HUES48 (cell line): ENCODE measurements around the gene NUMBL.
A peak's percentile ranks its signal among the peaks of the same experiment; 100 is the strongest.

Experiments used
- H3K27ac ChIP-seq: one replicate; pipeline ENCODE4 v1.7.0; 2013; ENCODE audit warnings: low read depth, low read length, inconsistent platforms
- H3K27me3 ChIP-seq: 2 replicates; pipeline ENCODE4 v1.6.1; 2013; ENCODE audit warnings: mild to moderate bottlenecking, low read length; ENCODE audit not compliant: control insufficient read depth, insufficient read depth
- H3K36me3 ChIP-seq: 2 replicates; pipeline ENCODE4 v1.6.1; 2013; ENCODE audit warnings: low read length; ENCODE audit not compliant: control insufficient read depth, insufficient read depth
- H3K4me1 ChIP-seq: 2 replicates; pipeline ENCODE4 v1.6.1; 2013; ENCODE audit warnings: mild to moderate bottlenecking, low read length; ENCODE audit not compliant: control insufficient read depth, insufficient read depth
- H3K4me3 ChIP-seq: 2 replicates; pipeline ENCODE4 v1.5.1; 2013; ENCODE audit warnings: mild to moderate bottlenecking, low read depth, low read length
- H3K9ac ChIP-seq: 2 replicates; pipeline ENCODE4 v1.6.1; 2013; ENCODE audit warnings: mild to moderate bottlenecking, low read depth, low read length, moderate library complexity
- H3K9me3 ChIP-seq: 2 replicates; pipeline ENCODE4 v1.6.1; 2013; ENCODE audit warnings: low read length; ENCODE audit not compliant: control insufficient read depth, insufficient read depth

The NUMBL gene

DNA sequence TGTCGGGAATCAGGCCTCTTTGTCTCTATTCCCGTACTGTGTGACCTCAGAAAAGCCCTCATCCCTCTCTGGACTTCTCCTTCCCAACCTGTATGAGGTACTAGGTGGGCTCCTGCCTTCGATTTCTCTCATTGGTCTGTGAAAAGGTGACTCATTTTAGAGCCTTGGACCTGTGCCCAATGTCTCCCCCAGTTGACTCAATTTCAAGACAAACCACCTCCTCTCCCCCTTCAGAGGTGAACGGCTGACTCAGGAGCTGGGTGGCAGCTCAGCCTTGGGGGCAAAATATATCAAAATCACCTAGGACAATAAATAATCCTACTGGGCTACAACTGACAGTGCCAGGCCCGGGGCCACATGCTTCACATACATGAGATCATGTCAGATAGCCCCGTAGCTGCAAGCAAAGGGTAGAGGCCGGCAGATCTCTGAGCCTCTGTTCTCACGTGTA, 25.6 kb upstream of the NUMBL start:
- H3K27ac ChIP-seq, result peak overlapping the region; percentile 93
- peak overlapping the region; percentile 96 for H3K4me3 ChIP-seq
- peaks cover 12% of the 10 kb centered on the region for H3K4me1 ChIP-seq

DNA sequence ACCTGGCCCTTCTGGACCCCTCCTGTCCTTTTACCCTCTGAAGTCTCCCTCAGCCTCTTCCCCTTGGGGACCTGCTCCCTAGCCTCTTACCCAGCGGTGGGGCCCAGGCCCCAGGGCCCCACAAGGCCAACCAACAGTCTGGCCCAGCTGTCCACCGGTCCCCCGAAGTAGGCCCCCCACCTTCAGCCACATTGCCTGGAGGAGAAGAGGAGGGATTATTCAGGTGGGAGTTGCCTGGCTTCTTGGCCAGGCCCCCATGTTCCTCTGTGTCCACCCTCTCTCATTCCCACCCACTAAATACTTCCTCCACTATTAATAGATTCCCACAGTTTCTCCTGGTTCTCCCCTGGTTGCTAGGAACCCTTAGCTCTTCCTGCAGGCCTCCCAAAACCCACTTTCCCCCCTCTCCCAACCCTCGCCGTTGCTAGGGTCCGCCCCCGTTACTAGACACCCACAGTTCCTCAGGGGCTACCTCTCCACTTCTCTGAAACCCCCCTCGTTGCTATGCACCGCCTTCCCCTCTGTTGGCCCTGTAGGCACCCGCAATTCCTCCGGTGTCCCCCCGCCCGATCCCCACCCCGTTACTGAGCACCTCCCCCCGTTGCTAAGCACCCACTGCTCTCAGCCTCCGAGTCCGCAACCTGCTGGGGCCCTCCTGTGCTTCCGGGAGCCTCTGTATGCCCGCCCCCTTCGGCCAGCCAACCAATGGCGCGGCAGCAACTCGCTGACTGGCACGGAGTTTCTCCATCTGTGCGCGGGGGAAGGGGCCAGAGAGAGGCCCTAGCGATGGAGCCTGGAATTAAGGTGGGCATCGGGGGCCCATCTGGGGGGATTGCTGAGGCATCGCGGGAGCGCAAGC, 24.2 kb upstream of the NUMBL start:
- Histone ChIP-seq H3K4me1 (peaks cover 12% of the 10 kb centered on the region), H3K27ac (peak overlapping the region; percentile 93), H3K9ac (peak overlapping the region; percentile 74), H3K9me3 (no peaks in the 10 kb centered on the region), H3K4me3 (peak overlapping the region; percentile 96), H3K27me3 (no peaks in the 10 kb centered on the region), H3K36me3 (peaks cover 24% of the 10 kb centered on the region)

More for the DNA sequence above, 25.6 kb upstream of the NUMBL start:
- Histone ChIP-seq H3K9ac (peak overlapping the region; percentile 74), H3K36me3 (peaks cover 19% of the 10 kb centered on the region), H3K9me3 (no peaks in the 10 kb centered on the region), H3K27me3 (no peaks in the 10 kb centered on the region)

DNA sequence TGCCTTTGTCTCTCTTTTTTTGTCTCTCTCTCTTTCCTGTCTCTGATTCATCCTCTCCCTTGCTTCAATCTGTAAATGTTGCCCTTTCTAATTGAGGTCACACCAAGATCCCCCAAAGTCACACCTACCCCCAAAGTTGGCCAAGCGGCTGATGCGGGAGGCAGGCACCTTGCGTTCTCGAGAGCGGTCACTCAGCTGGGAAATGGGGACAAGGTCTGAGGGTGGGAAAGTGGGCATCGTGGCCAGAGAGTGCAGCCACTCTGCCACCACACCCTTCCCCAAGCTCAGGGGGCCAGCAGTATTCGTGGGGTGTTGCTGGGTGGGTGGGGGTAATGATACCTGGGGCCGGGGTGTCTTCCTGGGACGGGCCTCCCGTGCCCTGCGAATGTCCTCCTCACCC, 23.5 kb upstream of the NUMBL start:
- H3K27me3 ChIP-seq, result no peaks in the 10 kb centered on the region
- H3K9me3 ChIP-seq, result no peaks in the 10 kb centered on the region
- H3K4me1 ChIP-seq, result peaks cover 10% of the 10 kb centered on the region
- H3K9ac ChIP-seq, result no peak overlapping the region
- H3K4me3 ChIP-seq, result peak overlapping the region; percentile 96; the same call in 1 of the 2 replicates
- peaks cover 31% of the 10 kb centered on the region for H3K36me3 ChIP-seq
- H3K27ac ChIP-seq, result no peak overlapping the region

DNA sequence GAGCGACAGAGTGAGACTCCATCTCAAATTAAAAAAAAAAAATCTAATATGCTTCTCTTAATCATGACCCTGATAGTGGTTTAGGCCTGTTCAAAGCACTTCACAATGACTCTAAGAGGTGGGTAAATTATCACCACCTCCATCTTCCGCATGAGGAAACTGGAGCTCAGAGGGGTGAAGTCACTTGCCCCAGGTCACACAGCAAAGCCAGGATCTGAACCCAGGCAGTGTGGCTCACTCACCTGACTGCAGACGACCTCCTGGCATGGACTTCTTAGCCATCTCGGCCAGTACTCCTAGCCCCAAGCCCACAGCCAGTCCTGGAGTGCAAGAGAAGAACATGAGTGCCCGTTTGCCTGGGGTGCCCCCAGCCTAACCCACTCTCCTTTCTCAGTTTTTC, 19.4 kb upstream of the NUMBL start:
- H3K4me3 ChIP-seq, result no peak overlapping the region
- H3K4me1 ChIP-seq, result no peaks in the 10 kb centered on the region
- no peaks in the 10 kb centered on the region for H3K9me3 ChIP-seq
- H3K9ac ChIP-seq, result no peak overlapping the region
- H3K27me3 ChIP-seq, result no peaks in the 10 kb centered on the region
- no peak overlapping the region for H3K27ac ChIP-seq
- H3K36me3 ChIP-seq, result peaks cover 62% of the 10 kb centered on the region

DNA sequence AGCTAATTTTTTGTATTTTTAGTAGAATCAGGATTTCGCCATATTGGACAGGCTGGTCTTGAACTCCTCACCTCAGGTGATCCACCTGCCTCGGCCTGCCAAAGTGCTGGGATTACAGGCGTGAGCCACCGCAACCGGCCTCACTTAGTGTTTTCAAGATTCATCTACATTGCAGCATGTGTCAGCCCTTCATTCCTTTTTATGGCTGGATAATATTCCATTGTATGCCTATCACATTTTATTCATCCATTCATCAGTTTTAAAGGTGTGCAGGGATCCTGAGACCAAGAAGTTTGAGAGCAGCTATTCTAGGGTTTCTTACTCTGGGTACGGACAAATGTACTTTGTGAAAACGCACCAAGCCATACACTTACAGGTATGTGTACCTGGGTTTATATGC, 17.2 kb upstream of the NUMBL start:
- no peaks in the 10 kb centered on the region; the same call in 1 of the 2 replicates for H3K4me1 ChIP-seq
- H3K36me3 ChIP-seq, result peaks cover 71% of the 10 kb centered on the region
- H3K9ac ChIP-seq, result no peak overlapping the region
- H3K27ac ChIP-seq, result no peak overlapping the region
- H3K9me3 ChIP-seq, result no peaks in the 10 kb centered on the region
- no peaks in the 10 kb centered on the region for H3K27me3 ChIP-seq
- no peak overlapping the region for H3K4me3 ChIP-seq

DNA sequence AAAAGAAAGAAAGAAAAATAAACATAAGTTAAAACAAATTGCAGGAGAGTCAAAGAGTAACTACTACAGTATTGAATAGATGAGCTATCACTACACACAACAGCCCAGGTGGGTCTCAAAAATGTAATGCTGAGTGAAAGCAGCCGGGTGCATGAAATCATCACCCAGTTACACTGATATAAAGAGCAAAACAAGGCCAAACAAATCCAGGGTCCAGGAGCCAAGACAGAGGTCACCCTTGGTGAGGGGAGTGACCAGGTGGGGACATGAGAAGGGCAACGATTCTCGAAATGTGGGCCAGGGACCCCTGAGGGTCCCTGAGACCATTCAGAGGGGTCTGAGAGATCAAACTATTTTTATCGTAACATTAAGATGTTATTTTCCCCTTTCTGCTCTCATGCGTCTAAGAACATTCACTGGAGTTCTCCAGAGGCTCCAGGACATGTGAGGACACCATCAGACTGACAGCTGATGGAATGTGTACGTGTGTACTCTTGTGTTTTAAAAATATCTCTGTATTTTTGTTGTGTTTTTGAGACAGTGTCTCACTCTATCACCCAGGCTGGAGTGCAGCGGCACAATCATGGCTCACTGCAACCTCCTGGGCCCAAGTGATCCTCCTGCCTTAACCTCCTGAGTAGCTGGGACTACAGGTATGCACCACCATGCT, 15.6 kb upstream of the NUMBL start:
- Histone ChIP-seq H3K4me1 (no peaks in the 10 kb centered on the region; the same call in 1 of the 2 replicates), H3K9ac (no peak overlapping the region), H3K27ac (no peak overlapping the region), H3K36me3 (peaks cover 72% of the 10 kb centered on the region), H3K9me3 (no peaks in the 10 kb centered on the region), H3K4me3 (no peak overlapping the region), H3K27me3 (no peaks in the 10 kb centered on the region)

DNA sequence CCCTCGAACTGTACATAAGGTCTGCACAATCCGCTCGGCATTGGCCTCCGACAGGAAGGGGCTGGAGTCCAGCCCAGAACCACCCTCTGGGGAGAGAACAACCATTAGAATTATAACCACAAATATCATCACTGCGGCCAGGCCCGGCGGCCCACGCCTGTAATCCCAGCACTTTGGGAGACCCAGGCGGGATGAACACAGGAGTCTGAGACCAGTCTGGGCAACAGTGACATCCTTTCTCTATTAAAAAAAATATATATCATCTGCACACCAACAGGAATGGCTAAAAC, 14.9 kb upstream of the NUMBL start:
- Histone ChIP-seq H3K36me3 (peaks cover 75% of the 10 kb centered on the region), H3K27ac (no peak overlapping the region), H3K4me3 (no peak overlapping the region)

DNA sequence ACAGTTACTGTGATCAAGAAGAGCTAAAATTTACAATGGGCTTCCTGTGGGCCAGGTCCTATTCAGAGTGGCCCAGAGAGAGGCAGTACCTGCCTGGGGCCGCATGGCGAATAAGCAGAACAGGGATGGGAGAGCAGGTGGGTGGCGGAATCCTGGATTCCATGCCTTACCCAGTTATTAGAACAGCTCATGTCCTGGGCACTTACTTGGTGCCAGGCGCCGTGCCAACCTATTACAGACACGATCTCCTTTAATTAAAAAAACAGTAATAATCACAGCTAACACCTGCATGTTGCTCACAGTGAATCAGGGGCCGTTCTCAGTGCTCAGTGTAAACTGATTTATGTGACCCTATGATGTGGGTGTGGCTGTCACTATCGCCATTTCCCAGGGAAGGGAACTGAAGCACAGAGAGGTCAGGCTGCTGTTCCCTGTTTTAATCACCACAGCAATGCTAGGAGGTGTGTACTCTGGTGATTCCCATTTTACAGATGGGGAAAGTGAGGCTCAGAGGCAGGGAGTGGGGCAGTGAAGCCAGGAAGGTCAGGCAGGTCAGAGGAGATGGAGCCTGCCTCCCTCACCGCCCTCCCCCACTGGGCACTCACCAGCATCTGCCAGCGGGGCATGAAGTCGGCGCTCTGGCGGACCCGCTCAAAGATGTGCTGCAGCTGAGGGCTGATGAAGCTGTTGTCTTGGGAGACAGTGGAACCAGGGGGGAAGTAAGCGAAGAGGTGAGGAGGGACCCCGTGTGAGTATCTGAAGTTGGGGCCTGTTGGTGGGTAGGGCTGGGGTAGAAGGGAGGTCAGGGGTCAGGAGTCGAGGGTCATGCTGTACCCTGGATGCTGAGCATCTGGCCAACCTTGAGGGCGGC, 14.3 kb upstream of the NUMBL start:
- H3K9me3 ChIP-seq, result no peaks in the 10 kb centered on the region
- no peak overlapping the region for H3K4me3 ChIP-seq
- no peaks in the 10 kb centered on the region for H3K27me3 ChIP-seq
- H3K9ac ChIP-seq, result no peak overlapping the region
- H3K27ac ChIP-seq, result no peak overlapping the region
- H3K36me3 ChIP-seq, result peaks cover 77% of the 10 kb centered on the region
- H3K4me1 ChIP-seq, result no peaks in the 10 kb centered on the region; the same call in 1 of the 2 replicates

More for the DNA sequence above, 14.9 kb upstream of the NUMBL start:
- Histone ChIP-seq H3K9ac (no peak overlapping the region), H3K27me3 (no peaks in the 10 kb centered on the region), H3K9me3 (no peaks in the 10 kb centered on the region), H3K4me1 (no peaks in the 10 kb centered on the region; the same call in 1 of the 2 replicates)

DNA sequence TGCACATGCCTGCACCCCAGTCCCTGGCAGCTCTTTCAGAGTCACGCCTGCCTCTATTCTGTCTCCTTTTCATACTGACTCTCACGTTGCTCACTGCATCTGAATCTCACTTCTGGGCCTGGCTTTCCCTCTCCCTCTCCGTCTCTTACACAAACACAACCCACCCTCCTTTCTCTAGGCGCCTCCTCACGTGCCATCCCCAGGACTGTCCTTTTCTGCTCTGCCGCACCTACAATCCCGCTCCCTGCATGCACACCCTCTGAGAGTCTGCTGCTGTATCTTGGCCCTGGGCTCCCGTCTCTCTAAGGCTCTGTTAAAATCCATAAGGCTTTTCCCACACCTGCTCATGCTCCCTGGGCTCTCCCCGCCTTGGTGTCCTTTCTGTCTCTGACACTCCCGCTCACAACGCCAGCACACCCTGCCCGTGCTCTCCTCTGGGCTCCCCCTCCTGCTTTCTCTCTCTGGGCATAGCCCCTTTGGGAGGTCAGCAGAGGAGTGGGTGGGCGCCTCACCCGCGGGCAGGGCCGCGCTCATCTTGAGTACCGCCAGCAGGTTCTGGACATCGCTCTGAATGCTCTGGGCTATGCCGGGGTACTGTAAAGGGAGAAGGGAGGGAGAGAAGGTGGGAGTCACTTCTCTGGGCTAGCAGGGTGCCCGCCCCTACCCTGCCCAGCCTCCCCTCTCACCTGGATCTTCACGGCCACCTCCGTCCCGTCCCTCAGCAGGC, 12.7 kb upstream of the NUMBL start:
- Histone ChIP-seq H3K27me3 (no peaks in the 10 kb centered on the region), H3K36me3 (peaks cover 68% of the 10 kb centered on the region), H3K4me1 (no peaks in the 10 kb centered on the region; the same call in 1 of the 2 replicates), H3K27ac (no peak overlapping the region), H3K9ac (no peak overlapping the region), H3K4me3 (no peak overlapping the region), H3K9me3 (no peaks in the 10 kb centered on the region)

DNA sequence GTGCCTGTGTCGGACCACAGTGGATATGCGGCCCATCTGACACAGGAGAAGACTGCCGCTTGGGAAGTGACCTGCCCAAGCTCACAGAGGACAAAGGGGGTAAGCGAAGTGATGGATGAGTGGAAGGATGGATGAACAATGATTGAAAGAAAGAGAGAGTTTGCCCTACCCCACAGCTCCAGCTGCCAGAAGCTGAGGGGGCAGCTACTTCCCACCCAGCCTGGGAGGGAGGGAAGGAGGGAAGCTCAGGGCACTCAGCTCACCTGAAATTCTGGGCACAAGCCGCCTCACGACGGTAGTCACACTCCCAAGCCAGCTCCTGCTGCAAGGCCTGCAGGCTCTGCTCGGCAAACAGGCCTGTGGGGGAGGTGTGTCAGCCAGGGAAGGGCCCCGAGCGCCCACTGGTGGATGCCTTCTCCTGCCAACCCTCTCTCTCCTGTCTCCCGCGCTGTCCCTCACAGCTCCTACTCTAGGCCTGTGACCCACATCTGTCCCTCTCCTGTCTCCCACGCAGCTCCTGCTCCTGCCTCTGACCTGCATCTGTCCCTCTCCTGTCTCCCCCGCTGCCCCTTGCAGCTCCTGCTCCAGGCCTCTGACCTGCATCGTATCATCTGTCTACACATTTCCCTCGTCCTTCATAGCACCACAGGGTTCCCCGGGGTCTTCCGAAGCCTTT, 12.0 kb upstream of the NUMBL start:
- Histone ChIP-seq H3K27ac (no peak overlapping the region), H3K4me3 (no peak overlapping the region), H3K36me3 (peaks cover 61% of the 10 kb centered on the region), H3K9ac (no peak overlapping the region), H3K27me3 (no peaks in the 10 kb centered on the region), H3K9me3 (no peaks in the 10 kb centered on the region), H3K4me1 (no peaks in the 10 kb centered on the region; the same call in 1 of the 2 replicates)
